Suppressor macrophage (primary cell): ENCODE measurements around the gene AKAP13.
"Not testable (repeated sequence)": the region's sequence is repeated elsewhere in the genome, so short reads cannot be mapped to it uniquely, and the experiment has no call there.

Experiments
- DNase-seq, 4 experiments: peaks; one replicate each; pipeline ENCODE4 v3.0.0-alpha.2; 2020 to 2022

Gene AKAP13

GRCh38 chr15:85630311-85630710 lies 249.9 kb downstream of the AKAP13 start:
- DNase-seq, result peak in 2 of 4 experiments; percentile 35 to 42

- no peak for DNase-seq
Observed at GRCh38 chr15:85631018-85631417, 250.6 kb downstream of the AKAP13 start.

- DNase-seq, result no peak
Observed at GRCh38 chr15:85632014-85632413, 251.6 kb downstream of the AKAP13 start.

GRCh38 chr15:85633859-85634258 lies 253.5 kb downstream of the AKAP13 start:
- DNase-seq, result no peak

- DNase-seq, result no peak
Observed at GRCh38 chr15:85636351-85636750, 255.9 kb downstream of the AKAP13 start.

- peak in 2 of 4 experiments; percentile 49 to 62 for DNase-seq
Observed at GRCh38 chr15:85639752-85640381, 259.5 kb downstream of the AKAP13 start.

- no peak for DNase-seq
Observed at GRCh38 chr15:85642065-85642692, 261.8 kb downstream of the AKAP13 start.

GRCh38 chr15:85642693-85643066 lies 262.3 kb downstream of the AKAP13 start:
- DNase-seq, result no peak

GRCh38 chr15:85646538-85647091 lies 266.2 kb downstream of the AKAP13 start:
- peak; percentile 61 to 90 (median 74) for DNase-seq

- DNase-seq, result peak; percentile 79 to 96 (median 88)
Observed at GRCh38 chr15:85649372-85649771, 269.0 kb downstream of the AKAP13 start.

GRCh38 chr15:85651548-85651947 lies 271.1 kb downstream of the AKAP13 start:
- no peak for DNase-seq

- DNase-seq, result peak in 1 of 4 experiments; percentile 11
Observed at GRCh38 chr15:85652457-85652856, 272.1 kb downstream of the AKAP13 start.

- DNase-seq, result no peak
Observed at GRCh38 chr15:85657132-85657531, 276.7 kb downstream of the AKAP13 start.

- no peak for DNase-seq
Observed at GRCh38 chr15:85658816-85659215, 278.4 kb downstream of the AKAP13 start.

GRCh38 chr15:85661859-85662258 lies 281.5 kb downstream of the AKAP13 start:
- DNase-seq, result no peak

- not testable (repeated sequence) for DNase-seq
Observed at GRCh38 chr15:85665677-85666076, 285.3 kb downstream of the AKAP13 start.

GRCh38 chr15:85667491-85668424 lies 287.4 kb downstream of the AKAP13 start:
- peak; percentile 82 to 98 (median 90) for DNase-seq

- no peak for DNase-seq
Observed at GRCh38 chr15:85671156-85671555, 290.8 kb downstream of the AKAP13 start.

GRCh38 chr15:85672332-85673084 lies 292.1 kb downstream of the AKAP13 start:
- no peak for DNase-seq

GRCh38 chr15:85673326-85673725 lies 292.9 kb downstream of the AKAP13 start:
- DNase-seq, result no peak

GRCh38 chr15:85676342-85677098 lies 296.1 kb downstream of the AKAP13 start:
- DNase-seq, result no peak
